AG09319 (cell line): ENCODE results near the gene EPHA5.

Experiments used
- DNase-seq: peaks from one replicate; pipeline ENCODE4 v3.0.0-alpha.2; 2010; ENCODE audit warnings: low read depth; ENCODE audit errors: extremely low read depth
- TF ChIP-seq, protein P1 (sequence below): IDR thresholded peaks from 2 replicates; pipeline ENCODE4 v1.5.1; 2011; ENCODE audit warnings: low read depth, mild to moderate bottlenecking, inconsistent platforms, low read length, moderate library complexity

The EPHA5 gene

DNA sequence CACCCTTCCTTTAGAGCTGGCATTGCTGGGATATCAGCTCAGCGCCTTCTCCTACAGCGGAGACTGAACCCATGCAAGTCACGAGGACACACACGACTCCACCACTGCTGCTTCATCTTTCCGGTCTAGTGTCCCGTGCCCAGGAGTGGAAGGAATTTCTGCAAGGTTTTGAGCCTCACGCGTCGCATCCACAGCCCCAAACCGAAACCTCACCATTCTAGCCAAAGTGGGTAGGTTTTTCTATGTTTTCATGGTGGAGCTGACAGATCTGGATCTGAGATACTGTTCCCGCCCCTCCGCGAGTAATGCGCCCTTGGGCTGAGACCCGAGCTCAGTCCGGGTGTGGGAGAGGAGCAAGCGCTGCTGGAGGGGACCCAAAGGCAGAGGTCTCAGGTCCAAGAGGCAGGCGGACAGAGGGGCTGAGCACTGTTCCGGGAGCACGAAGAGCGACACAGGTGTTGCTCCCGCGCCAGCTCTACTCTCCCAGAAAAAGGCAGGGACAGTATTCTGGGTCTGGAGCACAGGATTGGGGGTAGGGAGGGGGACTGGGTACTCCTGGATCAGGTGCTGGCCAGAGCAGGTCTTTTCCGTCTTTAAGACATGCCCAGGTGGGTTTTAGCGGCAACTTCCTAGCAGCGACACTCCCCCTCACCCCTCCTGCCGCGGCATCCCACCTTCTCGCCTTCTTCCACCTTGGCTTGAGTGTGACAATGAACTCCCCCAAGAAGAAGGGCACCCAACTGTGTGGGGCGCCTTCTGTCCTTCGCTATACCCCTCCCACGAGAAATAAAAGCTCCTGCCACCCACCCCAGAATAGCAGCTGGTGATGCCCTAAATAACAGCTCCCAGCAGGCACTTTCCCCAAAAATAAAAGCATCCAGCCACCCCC lies 1.8 kb downstream of the EPHA5 start:
- DNase-seq, result no peak
- TF ChIP-seq, protein P1, sequence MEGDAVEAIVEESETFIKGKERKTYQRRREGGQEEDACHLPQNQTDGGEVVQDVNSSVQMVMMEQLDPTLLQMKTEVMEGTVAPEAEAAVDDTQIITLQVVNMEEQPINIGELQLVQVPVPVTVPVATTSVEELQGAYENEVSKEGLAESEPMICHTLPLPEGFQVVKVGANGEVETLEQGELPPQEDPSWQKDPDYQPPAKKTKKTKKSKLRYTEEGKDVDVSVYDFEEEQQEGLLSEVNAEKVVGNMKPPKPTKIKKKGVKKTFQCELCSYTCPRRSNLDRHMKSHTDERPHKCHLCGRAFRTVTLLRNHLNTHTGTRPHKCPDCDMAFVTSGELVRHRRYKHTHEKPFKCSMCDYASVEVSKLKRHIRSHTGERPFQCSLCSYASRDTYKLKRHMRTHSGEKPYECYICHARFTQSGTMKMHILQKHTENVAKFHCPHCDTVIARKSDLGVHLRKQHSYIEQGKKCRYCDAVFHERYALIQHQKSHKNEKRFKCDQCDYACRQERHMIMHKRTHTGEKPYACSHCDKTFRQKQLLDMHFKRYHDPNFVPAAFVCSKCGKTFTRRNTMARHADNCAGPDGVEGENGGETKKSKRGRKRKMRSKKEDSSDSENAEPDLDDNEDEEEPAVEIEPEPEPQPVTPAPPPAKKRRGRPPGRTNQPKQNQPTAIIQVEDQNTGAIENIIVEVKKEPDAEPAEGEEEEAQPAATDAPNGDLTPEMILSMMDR, result no peak

DNA sequence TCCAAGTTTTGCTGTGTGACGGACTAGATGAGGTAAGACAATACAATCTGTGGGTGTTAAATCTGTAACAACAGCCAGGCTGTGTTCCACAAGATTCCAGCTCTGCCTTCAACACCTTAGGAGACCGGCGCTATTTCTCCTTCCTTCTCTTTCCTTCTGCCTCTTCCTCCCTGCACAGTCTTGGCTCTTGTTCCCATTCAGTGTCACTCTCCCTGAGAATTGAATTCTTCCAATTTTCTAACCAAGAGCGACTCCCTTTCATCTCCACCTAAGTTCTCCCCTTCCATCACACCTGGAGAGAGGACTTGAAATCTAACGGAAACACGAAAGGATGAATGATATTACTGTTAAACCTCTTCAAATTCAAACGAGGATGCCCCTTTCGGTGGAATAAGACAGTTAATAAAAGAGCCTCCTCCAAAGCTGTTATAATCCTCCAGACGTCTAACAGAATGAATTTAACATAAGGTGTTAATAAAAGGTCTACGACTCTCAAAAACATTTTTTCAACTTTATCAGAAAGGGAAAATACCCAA lies 2.7 kb downstream of the EPHA5 start:
- DNase-seq, result no peak
- TF ChIP-seq, protein P1, result no peak

DNA sequence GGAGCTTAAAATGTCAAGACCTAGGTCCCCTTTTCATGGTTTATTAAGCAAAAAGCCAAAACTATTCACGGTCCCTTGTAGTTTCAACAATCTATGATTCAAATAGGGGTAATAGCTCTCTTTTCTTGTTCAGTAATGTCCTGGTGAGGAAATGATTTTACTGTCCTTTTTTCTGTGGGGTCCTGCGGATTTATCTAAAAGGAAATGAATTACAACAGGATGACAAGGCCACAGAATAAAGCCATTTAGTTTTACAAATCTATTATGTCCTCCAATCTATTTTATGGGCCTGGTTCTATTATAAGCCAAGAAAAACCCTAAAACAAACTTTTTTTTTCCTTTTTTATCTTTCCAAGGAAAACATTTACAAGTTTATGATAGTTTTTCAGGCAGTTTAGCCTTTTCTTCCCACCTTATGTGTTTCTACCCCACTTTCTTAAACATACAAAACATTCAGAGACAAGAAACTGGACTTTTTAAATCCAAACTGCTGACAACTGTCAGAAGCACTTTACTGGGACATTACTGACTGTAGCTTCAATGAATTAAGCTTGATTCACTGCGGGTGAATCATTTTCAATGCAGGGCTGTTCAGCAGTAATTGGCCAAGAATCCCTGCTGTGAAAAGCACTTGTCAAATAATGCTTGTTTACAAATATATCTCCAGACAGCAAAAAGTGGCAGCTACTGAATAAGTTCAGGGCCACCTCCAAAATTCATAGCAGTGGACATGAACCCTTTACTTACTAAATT lies 4.3 kb downstream of the EPHA5 start:
- TF ChIP-seq, protein P1, result no peak
- DNase-seq, result no peak

DNA sequence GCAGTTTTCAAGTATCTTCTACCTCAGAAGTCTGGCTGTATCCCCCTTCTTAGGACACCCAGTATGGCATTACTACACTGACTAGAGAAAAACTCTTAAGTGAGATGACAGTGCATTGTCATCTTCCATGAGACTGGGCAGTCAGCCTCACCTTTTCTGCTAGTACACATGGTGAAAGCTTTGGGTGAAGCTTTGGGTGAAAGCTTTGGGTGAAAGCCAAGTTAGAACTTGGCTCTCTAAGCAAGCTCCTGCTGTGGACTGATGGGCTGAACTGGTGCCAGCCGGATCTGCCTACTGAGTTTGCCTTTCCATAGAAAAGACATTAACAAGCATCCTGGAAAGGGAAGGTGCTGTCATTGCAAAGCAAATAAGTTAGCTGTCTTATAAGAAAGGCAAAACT lies 8.8 kb downstream of the EPHA5 start:
- no peak for DNase-seq
- TF ChIP-seq, protein P1, result no peak

DNA sequence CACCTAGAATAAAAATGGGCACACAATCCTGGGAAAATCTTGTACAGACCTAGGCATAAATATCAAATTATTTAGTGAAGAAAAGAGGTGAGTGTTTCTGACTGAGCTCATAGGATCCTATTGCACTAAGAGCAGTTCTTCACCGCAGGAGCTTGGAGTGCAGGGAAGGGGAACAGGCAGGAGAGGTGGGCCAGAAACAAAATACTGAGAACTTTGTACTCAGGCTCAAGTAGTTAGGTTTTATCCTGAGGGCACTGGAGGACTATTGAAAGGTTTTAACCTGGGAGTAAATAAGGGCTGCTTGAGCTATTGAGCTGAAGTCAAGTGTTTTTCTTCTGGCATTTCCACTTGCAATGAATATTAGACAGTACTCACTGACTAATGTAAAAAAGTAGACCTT lies 12.2 kb downstream of the EPHA5 start:
- DNase-seq, result no peak
- TF ChIP-seq, protein P1, result no peak

DNA sequence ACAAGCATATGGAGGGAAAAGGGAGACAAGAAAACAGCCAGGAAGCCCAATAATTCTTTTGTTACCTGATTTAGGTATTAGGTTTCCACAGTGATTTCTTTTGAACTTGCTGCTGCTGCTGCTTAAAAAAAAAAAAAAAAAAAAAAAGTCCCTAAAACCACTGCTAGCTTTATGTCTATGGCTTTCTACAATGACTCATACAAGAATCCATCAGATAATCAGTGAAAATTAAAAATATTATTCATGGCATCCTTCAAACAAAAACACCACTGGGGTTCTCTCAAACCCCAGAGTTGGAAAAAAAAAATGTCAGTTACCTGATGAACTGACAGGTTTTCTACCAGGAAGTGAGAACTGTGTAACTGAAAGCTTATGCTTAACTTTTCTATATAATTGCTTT lies 14.3 kb downstream of the EPHA5 start:
- no peak for DNase-seq
- TF ChIP-seq, protein P1, result no peak

DNA sequence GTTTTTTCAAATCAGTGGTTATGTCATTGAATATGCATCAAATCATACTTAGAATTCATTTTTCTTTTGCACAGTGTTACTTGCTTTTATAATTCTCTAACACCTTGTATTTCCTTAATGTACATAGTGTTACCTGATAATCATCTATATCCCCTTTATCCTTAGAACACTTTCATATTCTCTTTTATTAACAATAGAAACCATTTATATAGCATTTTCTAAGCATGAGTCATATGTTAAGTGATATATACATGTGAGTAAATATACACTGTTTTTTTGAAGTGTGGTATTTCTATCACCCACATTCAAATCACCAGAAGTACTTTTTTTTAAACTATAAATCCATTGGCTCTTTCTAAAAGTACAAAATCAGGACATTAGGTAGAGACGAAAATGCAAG lies 15.3 kb downstream of the EPHA5 start:
- no peak for DNase-seq
- TF ChIP-seq, protein P1, result no peak
